Measurements from ENCODE around the gene MAP2K4. TPM values are rescaled to one million over a fixed set of nuclear protein-coding genes. Genes with fewer than 3 reads are reported as not detected.
"Not testable (repeated sequence)": the region's sequence is repeated elsewhere in the genome, so short reads cannot be mapped to it uniquely, and the experiment has no call there.

The MAP2K4 gene
- total and polyA plus RNA-seq, 2 of the 4 experiments (the other 2 are of a cell fraction): 14.5 to 32.6 TPM

DNA sequence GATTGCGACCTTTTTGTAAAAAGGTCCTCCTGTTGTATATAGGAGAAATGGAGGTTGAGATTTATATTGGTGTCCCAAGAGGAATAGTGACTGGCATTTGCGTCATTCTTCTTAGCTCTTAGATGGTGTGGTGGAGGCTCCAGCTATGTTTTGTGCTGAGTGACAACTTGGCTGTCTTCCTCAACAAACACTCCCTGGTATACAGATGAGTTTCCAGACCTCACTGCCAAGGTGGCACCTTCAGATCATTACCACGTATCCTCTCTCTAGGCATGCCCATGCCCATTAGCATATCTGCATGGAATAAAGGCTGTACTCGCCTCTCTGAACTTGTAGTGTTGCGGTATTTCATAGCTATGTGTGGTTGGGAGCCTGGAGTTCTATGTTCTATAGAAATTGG is 120.0 kb downstream of the MAP2K4 start:
- peaks cover 27% of the 10 kb centered on the region for H3K36me3 ChIP-seq (ENCODE audit: control insufficient read depth, insufficient read depth, low read length)
- no peaks in the 10 kb centered on the region; a peak in 1 of 4 replicates for H3K79me1 ChIP-seq (ENCODE audit: low read depth in 1 of 2, low read length in 2 of 2)
- no peak overlapping the region for H2AFZ ChIP-seq (replicated peaks; ENCODE audit: low read length, poor library complexity)
- no peak overlapping the region for H2BK120ac ChIP-seq (ENCODE audit: low read depth, low read length)
- H3K4me2 ChIP-seq (ENCODE audit: low read depth, low read length): no peak overlapping the region
- no peak overlapping the region for H3K4me3 ChIP-seq (ENCODE audit: insufficient read depth, low read depth, low read length)
- H4K8ac ChIP-seq (ENCODE audit: low read depth in 2 of 2, low read length in 2 of 2): no peak overlapping the region
- dilution Hi-C loops (cut with HindIII; ENCODE audit: low sequenced_read_pairs, unreplicated experiment) (no loop called here), intact Hi-C loops (cut with micrococcal nuclease) (no loop called here), in situ Hi-C loops (cut with MboI; ENCODE audit: low sequenced_read_pairs) (no loop called here)
- no peak overlapping the region for H2AK5ac ChIP-seq (ENCODE audit: low read depth, low read length)
- H3K9me1 ChIP-seq (ENCODE audit: insufficient read depth, low read length): no peaks in the 10 kb centered on the region
- H4K91ac ChIP-seq (ENCODE audit: insufficient read depth, low read depth, low read length): no peak overlapping the region
- ChIA-PET CTCF (no interaction called here), POLR2A (ENCODE audit: unreplicated experiment) (no interaction called here)
- H3K14ac ChIP-seq (replicated peaks; ENCODE audit: low read depth, low read length): no peak overlapping the region
- H4K5ac ChIP-seq (ENCODE audit: low read depth, low read length): no peak overlapping the region
- WGBS, 2 experiments (ENCODE audit: extremely low coverage in 2 of 2, insufficient read length in 1 of 2): no CpG with 5 or more reads among the region's 5 CpGs
- H3K56ac ChIP-seq (ENCODE audit: extremely low read depth, insufficient read depth, low read length): no peak overlapping the region
- H2BK20ac ChIP-seq (ENCODE audit: low read depth, low read length): no peak overlapping the region
- no peak overlapping the region for H2BK15ac ChIP-seq (ENCODE audit: low read depth, low read length)
- no peaks in the 10 kb centered on the region for H3K27me3 ChIP-seq (ENCODE audit: control insufficient read depth, insufficient read depth, low read length)
- H3K9ac ChIP-seq (ENCODE audit: low read depth, low read length): no peak overlapping the region
- ATAC-seq (ENCODE audit: low read depth) (no peak), DNase-seq (no peak)
- H3K23ac ChIP-seq (ENCODE audit: low read depth, low read length): no peak overlapping the region
- H3K27ac ChIP-seq (ENCODE audit: insufficient read depth, low read length): no peak overlapping the region
- TF ChIP-seq FOS (IDR thresholded peaks at IDR 0.05; ENCODE audit: low read depth, low read length): no peak
- TF ChIP-seq MXI1 (IDR thresholded peaks at IDR 0.05; ENCODE audit: borderline replicate concordance, low read depth, low read length): no peak
- TF ChIP-seq POLR2A (IDR thresholded peaks at IDR 0.05; ENCODE audit: low read depth, low read length): no peak
- TF ChIP-seq RCOR1 (IDR thresholded peaks at IDR 0.05; ENCODE audit: insufficient replicate concordance, low read length): no peak
- TF ChIP-seq USF2 (IDR thresholded peaks at IDR 0.05; ENCODE audit: low read depth, low read length): no peak
- H3K18ac ChIP-seq (ENCODE audit: low read depth, low read length): no peak overlapping the region
- no TSS peak for BruUV-seq (replicated peaks)
- H2BK5ac ChIP-seq (ENCODE audit: low read depth, low read length, poor library complexity, severe bottlenecking): no peak overlapping the region
- H4K20me1 ChIP-seq (ENCODE audit: insufficient read depth, low read length): no peaks in the 10 kb centered on the region
- no peaks in the 10 kb centered on the region for H3K4me1 ChIP-seq (ENCODE audit: control insufficient read depth, insufficient read depth, low read length)
- peaks cover 2% of the 10 kb centered on the region; the same call in 1 of the 2 replicates for H3K9me3 ChIP-seq (ENCODE audit: control insufficient read depth, insufficient read depth, low read length)
- H3K4ac ChIP-seq (ENCODE audit: low read depth, low read length): no peak overlapping the region
- H2AK9ac ChIP-seq (replicated peaks; ENCODE audit: low read depth, low read length, poor library complexity): no peak overlapping the region

DNA sequence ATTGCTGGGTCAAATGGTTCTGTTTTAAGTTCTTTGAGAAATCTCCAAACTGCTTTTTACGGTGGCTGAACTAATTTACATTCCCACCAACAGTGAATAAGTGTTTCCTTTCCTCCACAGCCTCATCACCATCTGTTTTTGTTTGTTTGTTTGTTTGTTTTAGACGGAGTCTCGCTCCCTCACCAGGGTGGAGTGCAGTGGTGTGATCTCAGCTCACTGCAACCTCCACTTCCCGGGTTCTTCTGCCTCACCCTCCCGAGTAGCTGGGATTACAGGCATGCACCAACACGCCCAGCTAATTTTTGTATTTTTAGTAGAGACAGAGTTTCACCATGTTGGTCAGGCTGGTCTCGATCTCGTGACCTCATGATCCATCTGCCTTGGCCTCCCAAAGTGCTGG is 141.5 kb downstream of the MAP2K4 start:
- H2BK120ac ChIP-seq (ENCODE audit: low read depth, low read length); H2AK9ac ChIP-seq (replicated peaks; ENCODE audit: low read depth, low read length, poor library complexity); intact Hi-C loops (cut with micrococcal nuclease); H3K4me1 ChIP-seq (ENCODE audit: control insufficient read depth, insufficient read depth, low read length); H2BK5ac ChIP-seq (ENCODE audit: low read depth, low read length, poor library complexity, severe bottlenecking); H4K8ac ChIP-seq (ENCODE audit: low read depth in 2 of 2, low read length in 2 of 2); H3K9me3 ChIP-seq (ENCODE audit: control insufficient read depth, insufficient read depth, low read length); H3K4me3 ChIP-seq (ENCODE audit: insufficient read depth, low read depth, low read length); H3K9me1 ChIP-seq (ENCODE audit: insufficient read depth, low read length); POLR2A ChIA-PET (ENCODE audit: unreplicated experiment); H3K9ac ChIP-seq (ENCODE audit: low read depth, low read length); H4K20me1 ChIP-seq (ENCODE audit: insufficient read depth, low read length); H3K56ac ChIP-seq (ENCODE audit: extremely low read depth, insufficient read depth, low read length); DNase-seq; H4K91ac ChIP-seq (ENCODE audit: insufficient read depth, low read depth, low read length); H2AFZ ChIP-seq (replicated peaks; ENCODE audit: low read length, poor library complexity); H2BK20ac ChIP-seq (ENCODE audit: low read depth, low read length); H3K4ac ChIP-seq (ENCODE audit: low read depth, low read length); H3K18ac ChIP-seq (ENCODE audit: low read depth, low read length); H2BK15ac ChIP-seq (ENCODE audit: low read depth, low read length); H3K79me1 ChIP-seq (ENCODE audit: low read depth in 1 of 2, low read length in 2 of 2); H3K23ac ChIP-seq (ENCODE audit: low read depth, low read length); H4K5ac ChIP-seq (ENCODE audit: low read depth, low read length); dilution Hi-C loops (cut with HindIII; ENCODE audit: low sequenced_read_pairs, unreplicated experiment); H2AK5ac ChIP-seq (ENCODE audit: low read depth, low read length); H3K27ac ChIP-seq (ENCODE audit: insufficient read depth, low read length); H3K4me2 ChIP-seq (ENCODE audit: low read depth, low read length); in situ Hi-C loops (cut with MboI; ENCODE audit: low sequenced_read_pairs); H3K36me3 ChIP-seq (ENCODE audit: control insufficient read depth, insufficient read depth, low read length); BruUV-seq (replicated peaks); H3K27me3 ChIP-seq (ENCODE audit: control insufficient read depth, insufficient read depth, low read length); H3K14ac ChIP-seq (replicated peaks; ENCODE audit: low read depth, low read length); ATAC-seq (ENCODE audit: low read depth): not testable (repeated sequence)
- CTCF ChIA-PET: interaction anchor here (0.6 kb wide), 1 partner anchor 112 kb away, joined by 5 read pairs; no protein-coding TSS in a partner anchor
- WGBS, 2 experiments (ENCODE audit: extremely low coverage in 2 of 2, insufficient read length in 1 of 2): no CpG with 5 or more reads among the region's 8 CpGs

All from IMR-90 (cell line).